ENCODE data around the gene PCDH9.

Gene PCDH9

DNA sequence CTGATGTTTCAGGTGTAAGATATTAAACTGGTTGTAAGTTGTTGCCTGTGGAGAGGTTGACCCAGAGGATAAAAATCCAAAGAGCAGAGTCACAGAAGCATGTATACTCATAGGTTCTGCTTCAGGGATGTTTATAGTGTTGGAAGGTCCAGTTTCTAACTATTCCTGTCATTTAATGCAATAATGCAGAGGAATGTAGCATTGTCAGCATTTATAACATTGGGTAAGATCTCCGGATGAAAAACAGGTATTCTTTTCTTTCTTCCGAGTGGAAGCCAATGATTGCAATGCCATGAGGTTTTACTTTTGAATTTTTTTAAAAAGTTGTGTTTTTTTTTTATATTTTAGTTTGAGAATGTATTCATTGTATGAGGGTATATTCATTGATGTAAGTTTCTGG, 771.0 kb downstream of the PCDH9 start:
- in situ Hi-C loops (cut with MboI; ENCODE audit: low sequenced_read_pairs, unreplicated experiment): no loop called here
- TF ChIP-seq, protein P1, sequence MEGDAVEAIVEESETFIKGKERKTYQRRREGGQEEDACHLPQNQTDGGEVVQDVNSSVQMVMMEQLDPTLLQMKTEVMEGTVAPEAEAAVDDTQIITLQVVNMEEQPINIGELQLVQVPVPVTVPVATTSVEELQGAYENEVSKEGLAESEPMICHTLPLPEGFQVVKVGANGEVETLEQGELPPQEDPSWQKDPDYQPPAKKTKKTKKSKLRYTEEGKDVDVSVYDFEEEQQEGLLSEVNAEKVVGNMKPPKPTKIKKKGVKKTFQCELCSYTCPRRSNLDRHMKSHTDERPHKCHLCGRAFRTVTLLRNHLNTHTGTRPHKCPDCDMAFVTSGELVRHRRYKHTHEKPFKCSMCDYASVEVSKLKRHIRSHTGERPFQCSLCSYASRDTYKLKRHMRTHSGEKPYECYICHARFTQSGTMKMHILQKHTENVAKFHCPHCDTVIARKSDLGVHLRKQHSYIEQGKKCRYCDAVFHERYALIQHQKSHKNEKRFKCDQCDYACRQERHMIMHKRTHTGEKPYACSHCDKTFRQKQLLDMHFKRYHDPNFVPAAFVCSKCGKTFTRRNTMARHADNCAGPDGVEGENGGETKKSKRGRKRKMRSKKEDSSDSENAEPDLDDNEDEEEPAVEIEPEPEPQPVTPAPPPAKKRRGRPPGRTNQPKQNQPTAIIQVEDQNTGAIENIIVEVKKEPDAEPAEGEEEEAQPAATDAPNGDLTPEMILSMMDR (IDR thresholded peaks at IDR 0.05; ENCODE audit: borderline replicate concordance, control extremely low read depth, extremely low read depth, insufficient read depth, missing control alignments): no peak
- no peak for DNase-seq (ENCODE audit: low spot score)

DNA sequence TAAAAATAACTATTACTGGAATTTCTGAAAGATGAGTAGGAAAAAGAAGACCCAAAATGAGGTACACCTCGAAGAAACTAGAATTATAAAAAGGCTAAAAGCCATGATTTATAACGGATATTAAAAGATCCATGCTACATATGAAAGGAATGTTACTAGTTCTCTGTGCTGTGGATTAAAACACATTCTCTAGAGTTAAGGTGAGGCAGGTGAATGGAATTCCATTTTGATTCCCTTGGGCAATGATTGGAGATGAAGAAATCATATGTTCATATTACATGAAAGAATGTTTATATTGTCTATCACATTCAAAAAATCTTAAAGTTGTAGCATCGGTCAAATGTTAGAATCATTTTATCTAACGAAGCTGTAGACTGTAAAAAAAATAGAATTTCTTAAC, 783.7 kb downstream of the PCDH9 start:
- no peak for DNase-seq (ENCODE audit: low spot score)
- in situ Hi-C loops (cut with MboI; ENCODE audit: low sequenced_read_pairs, unreplicated experiment): no loop called here
- TF ChIP-seq, protein P1 (IDR thresholded peaks at IDR 0.05; ENCODE audit: borderline replicate concordance, control extremely low read depth, extremely low read depth, insufficient read depth, missing control alignments): no peak

DNA sequence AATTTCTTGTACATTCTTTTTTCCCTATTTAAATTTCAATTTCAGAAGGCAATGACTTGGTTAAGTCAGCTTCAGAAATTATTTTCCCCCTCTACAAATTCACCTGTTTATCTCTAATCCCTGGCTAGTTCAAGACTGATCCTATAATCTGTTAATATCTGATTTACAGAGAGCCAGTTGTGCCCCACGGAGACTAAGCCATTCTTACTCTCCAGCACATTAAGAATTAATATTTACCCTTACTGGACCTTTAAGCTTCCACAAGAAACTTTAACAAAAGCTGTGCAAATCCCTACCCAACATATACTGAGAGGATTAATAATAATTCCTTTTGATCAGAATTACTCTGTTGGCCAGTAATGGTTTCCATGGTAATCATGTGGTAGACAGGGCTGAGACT, 786.2 kb downstream of the PCDH9 start:
- TF ChIP-seq, protein P1 (IDR thresholded peaks at IDR 0.05; ENCODE audit: borderline replicate concordance, control extremely low read depth, extremely low read depth, insufficient read depth, missing control alignments): no peak
- in situ Hi-C loops (cut with MboI; ENCODE audit: low sequenced_read_pairs, unreplicated experiment): no loop called here

DNA sequence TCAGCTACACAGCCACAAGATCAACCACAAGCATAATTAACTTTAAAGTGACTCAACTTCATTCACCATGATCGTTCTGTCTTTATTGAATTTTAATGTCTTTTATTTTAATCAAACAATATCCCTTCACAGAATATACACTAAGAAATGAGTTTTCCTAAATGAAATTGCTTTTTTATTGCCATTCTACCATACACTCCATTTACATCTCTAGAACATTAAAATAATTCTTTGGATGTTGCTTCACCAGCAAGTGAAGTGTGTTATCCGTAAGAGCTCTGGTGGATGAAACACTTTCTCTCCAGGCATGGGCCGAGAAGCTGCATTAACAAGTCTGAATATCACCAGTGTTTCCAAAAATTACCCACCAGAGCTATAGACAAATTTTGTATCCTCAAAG, 789.2 kb downstream of the PCDH9 start:
- DNase-seq (ENCODE audit: low spot score): no peak
- in situ Hi-C loops (cut with MboI; ENCODE audit: low sequenced_read_pairs, unreplicated experiment): no loop called here
- TF ChIP-seq, protein P1 (IDR thresholded peaks at IDR 0.05; ENCODE audit: borderline replicate concordance, control extremely low read depth, extremely low read depth, insufficient read depth, missing control alignments): no peak

More for the DNA sequence above, 786.2 kb downstream of the PCDH9 start:
- no peak for DNase-seq (ENCODE audit: low spot score)

DNA sequence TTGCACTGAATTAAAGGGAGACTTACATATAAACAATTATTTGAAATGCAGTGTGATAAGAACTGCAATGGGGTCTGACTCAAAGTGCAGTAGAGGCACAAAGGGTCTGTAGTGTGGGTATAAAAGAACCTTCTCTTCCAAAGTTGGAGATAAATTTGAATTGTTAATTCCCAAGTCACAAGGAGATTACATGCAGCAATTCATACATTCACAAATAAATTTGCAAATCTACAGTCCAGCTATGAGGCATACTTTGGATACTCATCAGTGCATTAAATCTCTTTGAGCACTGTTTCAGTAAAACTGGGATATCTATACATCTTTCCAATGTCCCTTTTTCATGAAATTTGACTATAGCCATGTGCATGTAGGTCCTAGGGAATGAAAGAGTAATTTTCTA, 799.4 kb downstream of the PCDH9 start:
- in situ Hi-C loops (cut with MboI; ENCODE audit: low sequenced_read_pairs, unreplicated experiment): no loop called here
- TF ChIP-seq, protein P1 (IDR thresholded peaks at IDR 0.05; ENCODE audit: borderline replicate concordance, control extremely low read depth, extremely low read depth, insufficient read depth, missing control alignments): no peak
- DNase-seq (ENCODE audit: low spot score): no peak

DNA sequence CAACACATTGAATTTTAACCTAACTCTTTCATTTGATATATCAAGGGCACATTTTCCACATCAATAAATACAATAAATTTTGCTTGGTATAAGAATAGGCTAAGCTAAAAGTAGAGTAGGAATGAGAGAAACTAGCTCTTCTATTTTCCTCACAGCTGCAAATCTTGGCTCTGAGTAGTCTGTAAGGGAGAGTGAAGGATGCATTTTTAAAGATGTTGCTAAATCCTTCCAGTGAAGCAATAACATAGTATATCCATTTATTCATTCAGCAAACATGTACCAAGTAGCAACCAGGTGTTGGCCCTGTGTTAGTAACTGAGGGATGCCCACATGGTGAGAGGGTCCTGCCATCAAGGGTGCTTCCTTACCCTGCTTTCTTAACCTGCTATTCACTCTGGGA, 799.9 kb downstream of the PCDH9 start:
- TF ChIP-seq, protein P1 (IDR thresholded peaks at IDR 0.05; ENCODE audit: borderline replicate concordance, control extremely low read depth, extremely low read depth, insufficient read depth, missing control alignments): no peak
- DNase-seq (ENCODE audit: low spot score): no peak
- in situ Hi-C loops (cut with MboI; ENCODE audit: low sequenced_read_pairs, unreplicated experiment): no loop called here

- in situ Hi-C loops (cut with MboI; ENCODE audit: low sequenced_read_pairs, unreplicated experiment): no loop called here
- no peak for DNase-seq (ENCODE audit: low spot score)
- TF ChIP-seq, protein P1 (IDR thresholded peaks at IDR 0.05; ENCODE audit: borderline replicate concordance, control extremely low read depth, extremely low read depth, insufficient read depth, missing control alignments): no peak
Measured at GRCh38 chr13:66429156-66429555, 801.0 kb downstream of the PCDH9 start.

Measured in GM13976 (cell line).